HEK293T (cell line): ENCODE results near the gene WFDC6.

Experiments used
- ARNT ChIP-seq: fragments of 450-650 bp; IDR thresholded peaks from 2 replicates; pipeline ENCODE4 v1.6.1; 2017; ENCODE audit warnings: mild to moderate bottlenecking
- ELF4 ChIP-seq: fragments of 450-650 bp; IDR thresholded peaks from 2 replicates; pipeline ENCODE4 v1.6.1; 2017; ENCODE audit warnings: antibody characterized with exemption
- FOXA1 ChIP-seq: fragments of 450-650 bp; IDR thresholded peaks from 2 replicates; pipeline ENCODE4 v1.6.1; 2016; ENCODE audit warnings: mild to moderate bottlenecking
- FOXK2 ChIP-seq: fragments of 450-650 bp; IDR thresholded peaks from 2 replicates; pipeline ENCODE4 v1.6.1; 2016; ENCODE audit warnings: mild to moderate bottlenecking
- FOXM1 ChIP-seq: fragments of 450-650 bp; IDR thresholded peaks from 2 replicates; pipeline ENCODE4 v1.6.1; 2017; ENCODE audit warnings: mild to moderate bottlenecking, borderline replicate concordance
- L3MBTL2 ChIP-seq: fragments of 450-650 bp; conservative IDR thresholded peaks from 2 replicates; pipeline ENCODE4 v1.6.1; 2016; ENCODE audit warnings: mild to moderate bottlenecking
- SP1 ChIP-seq: fragments of 450-650 bp; IDR thresholded peaks from 2 replicates; pipeline ENCODE4 v1.6.1; 2017
- SUZ12 ChIP-seq: fragments of 450-650 bp; IDR thresholded peaks from 2 replicates; pipeline ENCODE4 v1.6.1; 2016; ENCODE audit warnings: mild to moderate bottlenecking
- TARDBP ChIP-seq: fragments of 450-650 bp; IDR thresholded peaks from 2 replicates; pipeline ENCODE4 v1.6.1; 2016

GRCh38 chr20:45484676-45485075 lies 54.6 kb downstream of the WFDC6 start:
- TF ChIP-seq SUZ12 (no peak), TARDBP (no peak), FOXM1 (no peak), ARNT (no peak), FOXK2 (no peak), SP1 (no peak), FOXA1 (no peak), L3MBTL2 (no peak), ELF4 (no peak)
